HCT116 (cell line): ENCODE measurements around the gene ZNF423. TPM values are rescaled to one million over a fixed set of nuclear protein-coding genes. Genes with fewer than 3 reads are reported as not detected.
A peak's percentile ranks its signal among the peaks of the same experiment; 100 is the strongest.

Experiments used
- ATAC-seq: fragments of 200-7000 bp; cut with Tn5 transposase; 2 replicates; pipeline ENCODE4 v1.9.1; 2020; ENCODE audit warnings: mild to moderate bottlenecking, moderate library complexity
- BruUV-seq: library from RNA; stranded (reverse); fragments of 400-500 nt; replicated peaks from 2 replicates; lab custom pipeline; 2021; lab: Mats Ljungman, UMichigan
- CTCF ChIA-PET: fragments of 300-600 bp; sonication (Branson Sonifier 250); formaldehyde crosslinking; loops from one replicate; lab custom pipeline; 2021; ENCODE audit warnings: antibody characterized with exemption; lab: Charles Lee
- POLR2A ChIA-PET: fragments of 300-600, 350-600 bp; sonication (Branson Sonifier 250); formaldehyde crosslinking; loops from one replicate; lab custom pipeline; 2021; ENCODE audit warnings: antibody characterized with exemption; lab: Charles Lee
- RAD21 ChIA-PET, 2 experiments: fragments of 300-600 bp; sonication (Branson Sonifier 250); formaldehyde crosslinking; loops; one replicate each; lab custom pipeline; 2023; ENCODE audit warnings: low total read pairs in 2 of 2; ENCODE audit not compliant: uncharacterized antibody in 2 of 2, unreplicated experiment in 2 of 2, low non-redundant PET in 1 of 2; lab: Charles Lee
- DNase-seq: peaks from one replicate; pipeline ENCODE4 v3.0.0-alpha.2; 2010; ENCODE audit warnings: low read depth, low spot score
- H2AFZ ChIP-seq: fragments of 200-600 bp; shearing (Covaris generic), sonication (generic); 2 replicates; pipeline ENCODE4 v1.6.1; 2017; ENCODE audit warnings: low read depth, mixed run types, mixed read lengths, antibody characterized with exemption, low read length; ENCODE audit not compliant: poor library complexity, severe bottlenecking
- H3K27ac ChIP-seq: 2 replicates; pipeline ENCODE4 v1.5.1; 2012; ENCODE audit warnings: low read depth, low read length
- H3K27me3 ChIP-seq: fragments of 200-600 bp; sonication (generic); 2 replicates; pipeline ENCODE4 v1.6.1; 2016; ENCODE audit warnings: mixed run types, low read length, mixed read lengths; ENCODE audit not compliant: insufficient read depth
- H3K36me3 ChIP-seq, 2 experiments: fragments of 200-500 bp in 1 of 2; fragments of 200-600 bp in 1 of 2; sonication (Bioruptor generic) in 1 of 2; sonication (generic) in 1 of 2; 2 replicates each; pipeline versions ENCODE4 v1.5.1 to v1.6.1; 2014 to 2016; ENCODE audit warnings: low read length in 2 of 2, inconsistent platforms in 1 of 2, mixed read lengths in 1 of 2, mixed run types in 1 of 2; ENCODE audit not compliant: insufficient read depth in 2 of 2, control insufficient read depth in 1 of 2
- H3K4me1 ChIP-seq, 2 experiments: fragments of 200-600 bp in 1 of 2; sonication (generic) in 1 of 2; 2 replicates each; pipeline versions ENCODE4 v1.5.1 to v1.6.1; 2012 to 2017; ENCODE audit warnings: low read length in 2 of 2, inconsistent platforms in 1 of 2, mild to moderate bottlenecking in 1 of 2, mixed read lengths in 1 of 2, mixed run types in 1 of 2, moderate library complexity in 1 of 2; ENCODE audit not compliant: insufficient read depth in 2 of 2, control insufficient read depth in 1 of 2
- H3K4me2 ChIP-seq: fragments of 200-600 bp; sonication (generic); 2 replicates; pipeline ENCODE4 v1.6.1; 2017; ENCODE audit warnings: mixed run types, low read length, mixed read lengths
- H3K4me3 ChIP-seq, 2 experiments: fragments of 200-600 bp in 1 of 2; sonication (generic) in 1 of 2; replicated peaks in 1 of 2; 2 replicates each; pipeline ENCODE4 v1.5.1; 2011 to 2016; ENCODE audit warnings: low read length in 2 of 2, control low read depth in 1 of 2, low read depth in 1 of 2, mild to moderate bottlenecking in 1 of 2, mixed read lengths in 1 of 2, mixed run types in 1 of 2
- H3K79me2 ChIP-seq: fragments of 200-600 bp; sonication (generic); 2 replicates; pipeline ENCODE4 v1.6.1; 2017; ENCODE audit warnings: mild to moderate bottlenecking, mixed run types, low read length, moderate library complexity, mixed read lengths; ENCODE audit not compliant: insufficient read depth
- H3K9ac ChIP-seq: fragments of 200-600 bp; sonication (generic); 2 replicates; pipeline ENCODE4 v1.6.1; 2016; ENCODE audit warnings: low read length, mixed read lengths
- H3K9me2 ChIP-seq: fragments of 200-600 bp; sonication (generic), shearing (Covaris generic); 2 replicates; pipeline ENCODE4 v1.6.1; 2017; ENCODE audit warnings: mixed run types, mild to moderate bottlenecking, moderate library complexity; ENCODE audit not compliant: insufficient read depth
- H3K9me3 ChIP-seq, 2 experiments: fragments of 200-500 bp in 1 of 2; fragments of 200-600 bp in 1 of 2; sonication (Bioruptor generic) in 1 of 2; sonication (generic) in 1 of 2; 2 replicates each; pipeline ENCODE4 v1.6.1; 2014 to 2017; ENCODE audit warnings: low read length in 2 of 2, mixed read lengths in 2 of 2, inconsistent platforms in 1 of 2, low read depth in 1 of 2, mild to moderate bottlenecking in 1 of 2, mixed run types in 1 of 2, moderate library complexity in 1 of 2; ENCODE audit not compliant: control insufficient read depth in 1 of 2, insufficient read depth in 1 of 2
- H4K20me1 ChIP-seq: fragments of 200-600 bp; sonication (generic), shearing (Covaris generic); 2 replicates; pipeline ENCODE4 v1.6.1; 2017; ENCODE audit warnings: mixed run types, mild to moderate bottlenecking, moderate library complexity; ENCODE audit not compliant: insufficient read depth
- ATF3 ChIP-seq: IDR thresholded peaks from 2 replicates; pipeline ENCODE4 v1.6.1; 2012
- CBX3 ChIP-seq: IDR thresholded peaks from 2 replicates; pipeline ENCODE4 v1.6.1; 2012; ENCODE audit warnings: low read depth
- EGR1 ChIP-seq: IDR thresholded peaks from 2 replicates; pipeline ENCODE4 v1.6.1; 2012; ENCODE audit warnings: low read depth
- ELF1 ChIP-seq: IDR thresholded peaks from 2 replicates; pipeline ENCODE4 v1.6.1; 2012; ENCODE audit warnings: low read depth, borderline replicate concordance
- JUND ChIP-seq: IDR thresholded peaks from 2 replicates; pipeline ENCODE4 v1.6.1; 2012
- POLR2AphosphoS5 ChIP-seq: IDR thresholded peaks from 2 replicates; pipeline ENCODE4 v1.6.1; 2011; ENCODE audit warnings: mild to moderate bottlenecking, low read depth, low read length, moderate library complexity
- RAD21 ChIP-seq: IDR thresholded peaks from 2 replicates; pipeline ENCODE4 v1.6.1; 2012; ENCODE audit warnings: low read depth, mild to moderate bottlenecking
- SIN3A ChIP-seq: IDR thresholded peaks from 2 replicates; pipeline ENCODE4 v1.6.1; 2012; ENCODE audit warnings: low read depth
- SP1 ChIP-seq: IDR thresholded peaks from 2 replicates; pipeline ENCODE4 v1.6.1; 2012; ENCODE audit warnings: low read depth
- SRF ChIP-seq: IDR thresholded peaks from 2 replicates; pipeline ENCODE4 v1.6.1; 2012; ENCODE audit warnings: low read depth
- TCF7L2 ChIP-seq: IDR thresholded peaks from 2 replicates; pipeline ENCODE4 v1.7.0; 2011; ENCODE audit warnings: borderline replicate concordance, inconsistent platforms; ENCODE audit not compliant: insufficient read depth, insufficient read length; ENCODE audit errors: extremely low read depth
- YY1 ChIP-seq: IDR thresholded peaks from 2 replicates; pipeline ENCODE4 v1.6.1; 2011; ENCODE audit warnings: low read length, low read depth, moderate library complexity, mild to moderate bottlenecking; ENCODE audit not compliant: insufficient replicate concordance; ENCODE audit errors: extremely low read depth
- ZNF274 ChIP-seq: fragments of 200-500 bp; sonication (Bioruptor generic); IDR thresholded peaks from 2 replicates; pipeline ENCODE4 v1.6.1; 2014; ENCODE audit warnings: mild to moderate bottlenecking, low read depth, low read length, inconsistent platforms
- intact Hi-C: fragments of 100-400 bp; cut with micrococcal nuclease; formaldehyde crosslinking; loops from 2 replicates; pipeline ENCODE4 v1.10.0; 2022
- total RNA-seq: library from RNA; stranded (reverse); gene quantifications from one replicate; pipeline ENCODE4 v1.2.1, GENCODE V29; 2021; ENCODE audit not compliant: unreplicated experiment
- TF ChIP-seq, protein P1 (sequence below), 3 experiments: fragments of 200-600 bp in 1 of 3; sonication (generic) in 1 of 3; IDR thresholded peaks in 2 of 3; conservative IDR thresholded peaks in 1 of 3; 2 replicates each; pipeline ENCODE4 v1.5.1; 2012 to 2017; ENCODE audit warnings: low read depth in 2 of 3, low read length in 2 of 3, antibody characterized with exemption in 1 of 3, borderline replicate concordance in 1 of 3, control low read depth in 1 of 3, mild to moderate bottlenecking in 1 of 3, mixed read lengths in 1 of 3, mixed run types in 1 of 3, moderate library complexity in 1 of 3; ENCODE audit not compliant: insufficient read depth in 1 of 3
- TF ChIP-seq, protein P2 (sequence below): IDR thresholded peaks from 2 replicates; pipeline ENCODE4 v1.6.1; 2011; ENCODE audit warnings: mild to moderate bottlenecking, low read length, moderate library complexity; ENCODE audit not compliant: insufficient replicate concordance; ENCODE audit errors: extremely low read depth

ZNF423 gene
- total RNA-seq, 1 experiment from 2014 or later = 0.22 TPM

GRCh38 chr16:49739381-49739780 is 116.5 kb downstream of the ZNF423 start:
- ATAC-seq = peak; percentile 98
- Histone ChIP-seq H3K9ac (no peak overlapping the region), H3K36me3 (no peaks in the 10 kb centered on the region), H3K27ac (no peak overlapping the region), H4K20me1 (no peaks in the 10 kb centered on the region), H3K9me3 (no peaks in the 10 kb centered on the region), H3K9me2 (no peaks in the 10 kb centered on the region), H3K4me2 (no peak overlapping the region; the same call in 1 of the 2 replicates), H3K27me3 (no peaks in the 10 kb centered on the region), H3K4me1 (no peaks in the 10 kb centered on the region; a peak in 2 of 4 replicates), H2AFZ (no peak overlapping the region), H3K79me2 (no peaks in the 10 kb centered on the region), H3K4me3 (no peak overlapping the region)
- intact Hi-C loops = no loop called here
- DNase-seq = peak; percentile 21
- TF ChIP-seq JUND (no peak), YY1 (no peak), TCF7L2 (no peak)
- TF ChIP-seq, protein P1, sequence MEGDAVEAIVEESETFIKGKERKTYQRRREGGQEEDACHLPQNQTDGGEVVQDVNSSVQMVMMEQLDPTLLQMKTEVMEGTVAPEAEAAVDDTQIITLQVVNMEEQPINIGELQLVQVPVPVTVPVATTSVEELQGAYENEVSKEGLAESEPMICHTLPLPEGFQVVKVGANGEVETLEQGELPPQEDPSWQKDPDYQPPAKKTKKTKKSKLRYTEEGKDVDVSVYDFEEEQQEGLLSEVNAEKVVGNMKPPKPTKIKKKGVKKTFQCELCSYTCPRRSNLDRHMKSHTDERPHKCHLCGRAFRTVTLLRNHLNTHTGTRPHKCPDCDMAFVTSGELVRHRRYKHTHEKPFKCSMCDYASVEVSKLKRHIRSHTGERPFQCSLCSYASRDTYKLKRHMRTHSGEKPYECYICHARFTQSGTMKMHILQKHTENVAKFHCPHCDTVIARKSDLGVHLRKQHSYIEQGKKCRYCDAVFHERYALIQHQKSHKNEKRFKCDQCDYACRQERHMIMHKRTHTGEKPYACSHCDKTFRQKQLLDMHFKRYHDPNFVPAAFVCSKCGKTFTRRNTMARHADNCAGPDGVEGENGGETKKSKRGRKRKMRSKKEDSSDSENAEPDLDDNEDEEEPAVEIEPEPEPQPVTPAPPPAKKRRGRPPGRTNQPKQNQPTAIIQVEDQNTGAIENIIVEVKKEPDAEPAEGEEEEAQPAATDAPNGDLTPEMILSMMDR (IDR thresholded peaks at IDR 0.05 in 2 of 3, conservative IDR thresholded peaks at IDR 0.05 in 1 of 3; ENCODE audit: borderline replicate concordance in 1 of 3, insufficient read depth in 1 of 3, low read depth in 2 of 3, low read length in 2 of 3) = peak; percentile 15 to 60 (median 56); a peak in 4 of 6 replicates
- RAD21 ChIA-PET = no interaction called here
- BruUV-seq = no TSS peak
- CTCF ChIA-PET = interaction anchor here (1.2 kb wide), 1 partner anchor 8 kb away, joined by 7 read pairs; no protein-coding TSS in a partner anchor
- POLR2A ChIA-PET = no interaction called here

DNA sequence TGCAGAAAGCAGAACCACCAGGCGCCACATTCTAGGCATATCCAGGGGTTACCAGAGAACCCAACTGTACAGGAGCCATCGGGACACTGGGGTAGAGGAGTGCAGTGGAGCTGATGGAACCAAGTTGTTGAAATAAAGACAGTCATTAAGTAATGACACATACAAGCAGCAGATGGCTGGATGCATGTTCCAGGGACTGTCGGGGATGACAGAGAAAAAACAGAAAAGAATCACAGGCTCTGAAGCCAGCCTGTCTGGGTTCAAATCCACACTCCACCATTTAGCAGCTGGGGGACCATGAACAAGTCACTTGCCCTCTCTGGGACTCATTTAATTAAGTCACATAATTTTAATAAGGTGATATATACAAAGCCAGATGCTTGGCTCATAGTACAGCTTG is 117.1 kb downstream of the ZNF423 start:
- H2AFZ ChIP-seq = no peak overlapping the region
- H3K4me3 ChIP-seq = no peak overlapping the region
- ATAC-seq (no peak), DNase-seq (no peak)
- no TSS peak for BruUV-seq
- H3K4me1 ChIP-seq = no peaks in the 10 kb centered on the region; a peak in 2 of 4 replicates
- H3K9ac ChIP-seq = no peak overlapping the region
- intact Hi-C loops = no loop called here
- POLR2A ChIA-PET = no interaction called here
- H3K36me3 ChIP-seq = no peaks in the 10 kb centered on the region
- no peaks in the 10 kb centered on the region for H3K9me2 ChIP-seq
- RAD21 ChIA-PET = no interaction called here
- CTCF ChIA-PET = interaction anchor here (1.2 kb wide), 1 partner anchor 8 kb away, joined by 7 read pairs; no protein-coding TSS in a partner anchor
- no peaks in the 10 kb centered on the region for H3K27me3 ChIP-seq
- H4K20me1 ChIP-seq = no peaks in the 10 kb centered on the region
- no peak overlapping the region for H3K4me2 ChIP-seq
- no peak overlapping the region for H3K27ac ChIP-seq
- H3K9me3 ChIP-seq = no peaks in the 10 kb centered on the region
- no peaks in the 10 kb centered on the region for H3K79me2 ChIP-seq
- TF ChIP-seq SP1 = no peak
- TF ChIP-seq SRF = no peak
- TF ChIP-seq ATF3 = no peak
- no peak for TF ChIP-seq POLR2AphosphoS5
- no peak for TF ChIP-seq ZNF274
- TF ChIP-seq, protein P2, sequence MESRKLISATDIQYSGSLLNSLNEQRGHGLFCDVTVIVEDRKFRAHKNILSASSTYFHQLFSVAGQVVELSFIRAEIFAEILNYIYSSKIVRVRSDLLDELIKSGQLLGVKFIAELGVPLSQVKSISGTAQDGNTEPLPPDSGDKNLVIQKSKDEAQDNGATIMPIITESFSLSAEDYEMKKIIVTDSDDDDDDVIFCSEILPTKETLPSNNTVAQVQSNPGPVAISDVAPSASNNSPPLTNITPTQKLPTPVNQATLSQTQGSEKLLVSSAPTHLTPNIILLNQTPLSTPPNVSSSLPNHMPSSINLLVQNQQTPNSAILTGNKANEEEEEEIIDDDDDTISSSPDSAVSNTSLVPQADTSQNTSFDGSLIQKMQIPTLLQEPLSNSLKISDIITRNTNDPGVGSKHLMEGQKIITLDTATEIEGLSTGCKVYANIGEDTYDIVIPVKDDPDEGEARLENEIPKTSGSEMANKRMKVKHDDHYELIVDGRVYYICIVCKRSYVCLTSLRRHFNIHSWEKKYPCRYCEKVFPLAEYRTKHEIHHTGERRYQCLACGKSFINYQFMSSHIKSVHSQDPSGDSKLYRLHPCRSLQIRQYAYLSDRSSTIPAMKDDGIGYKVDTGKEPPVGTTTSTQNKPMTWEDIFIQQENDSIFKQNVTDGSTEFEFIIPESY = no peak
- no peak for TF ChIP-seq RAD21
- no peak for TF ChIP-seq ELF1
- TF ChIP-seq EGR1 = no peak
- no peak for TF ChIP-seq CBX3
- TF ChIP-seq SIN3A = no peak
